Measurements from ENCODE around the gene AP2S1.

GRCh38 chr19:46885411-46885810 is 34.8 kb upstream of the AP2S1 start:
- TF ChIP-seq, protein P1, sequence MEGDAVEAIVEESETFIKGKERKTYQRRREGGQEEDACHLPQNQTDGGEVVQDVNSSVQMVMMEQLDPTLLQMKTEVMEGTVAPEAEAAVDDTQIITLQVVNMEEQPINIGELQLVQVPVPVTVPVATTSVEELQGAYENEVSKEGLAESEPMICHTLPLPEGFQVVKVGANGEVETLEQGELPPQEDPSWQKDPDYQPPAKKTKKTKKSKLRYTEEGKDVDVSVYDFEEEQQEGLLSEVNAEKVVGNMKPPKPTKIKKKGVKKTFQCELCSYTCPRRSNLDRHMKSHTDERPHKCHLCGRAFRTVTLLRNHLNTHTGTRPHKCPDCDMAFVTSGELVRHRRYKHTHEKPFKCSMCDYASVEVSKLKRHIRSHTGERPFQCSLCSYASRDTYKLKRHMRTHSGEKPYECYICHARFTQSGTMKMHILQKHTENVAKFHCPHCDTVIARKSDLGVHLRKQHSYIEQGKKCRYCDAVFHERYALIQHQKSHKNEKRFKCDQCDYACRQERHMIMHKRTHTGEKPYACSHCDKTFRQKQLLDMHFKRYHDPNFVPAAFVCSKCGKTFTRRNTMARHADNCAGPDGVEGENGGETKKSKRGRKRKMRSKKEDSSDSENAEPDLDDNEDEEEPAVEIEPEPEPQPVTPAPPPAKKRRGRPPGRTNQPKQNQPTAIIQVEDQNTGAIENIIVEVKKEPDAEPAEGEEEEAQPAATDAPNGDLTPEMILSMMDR (optimal IDR thresholded peaks at IDR 0.05 in 1 of 3, IDR thresholded peaks at IDR 0.05 in 1 of 3, conservative IDR thresholded peaks at IDR 0.05 in 1 of 3; ENCODE audit: extremely low read depth in 1 of 3, insufficient read depth in 2 of 3, low read length in 3 of 3), result no peak
- no peak for TF ChIP-seq EZH2 (IDR thresholded peaks at IDR 0.05; ENCODE audit: low read length)

Data from keratinocyte (primary cell).